ENCODE results near the gene C5AR2.

DNA sequence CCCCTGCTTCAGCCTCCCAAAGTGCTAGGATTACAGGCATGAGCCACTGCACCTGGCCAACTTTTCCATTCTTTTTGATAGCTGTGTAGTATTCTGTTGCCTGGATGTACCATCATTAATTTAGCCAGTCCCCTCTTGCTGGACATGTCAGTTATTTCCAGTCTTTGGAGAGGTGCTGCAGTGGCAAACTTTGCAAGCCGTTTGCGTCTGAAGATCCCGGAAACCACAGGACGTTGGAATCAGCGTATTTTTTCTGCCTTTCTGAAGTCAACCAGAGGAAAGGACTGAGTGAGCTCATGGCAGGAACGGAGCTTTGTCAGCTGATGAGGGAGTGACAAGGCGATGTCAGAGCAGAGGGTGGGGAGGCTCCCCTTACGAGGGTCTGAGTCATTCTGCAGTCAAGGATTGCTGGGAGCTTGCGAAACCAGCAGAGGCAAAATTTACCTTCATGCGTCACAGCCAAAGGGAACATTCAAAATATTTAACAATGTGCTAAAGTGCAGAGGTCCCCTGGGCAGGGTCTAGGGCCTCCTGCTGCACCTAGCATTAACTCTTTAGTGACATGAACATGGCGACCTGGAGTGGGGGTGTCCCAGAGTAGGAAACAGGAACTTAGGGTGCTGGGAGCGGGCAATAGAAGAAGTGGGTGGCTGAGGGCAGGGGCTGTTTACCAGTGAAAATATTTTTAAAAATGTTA is 16.7 kb upstream of the C5AR2 start:
- TF ChIP-seq EZH2phosphoT487 (IDR thresholded peaks at IDR 0.05; ENCODE audit: borderline replicate concordance, low read length), result no peak
- TF ChIP-seq, protein P1, sequence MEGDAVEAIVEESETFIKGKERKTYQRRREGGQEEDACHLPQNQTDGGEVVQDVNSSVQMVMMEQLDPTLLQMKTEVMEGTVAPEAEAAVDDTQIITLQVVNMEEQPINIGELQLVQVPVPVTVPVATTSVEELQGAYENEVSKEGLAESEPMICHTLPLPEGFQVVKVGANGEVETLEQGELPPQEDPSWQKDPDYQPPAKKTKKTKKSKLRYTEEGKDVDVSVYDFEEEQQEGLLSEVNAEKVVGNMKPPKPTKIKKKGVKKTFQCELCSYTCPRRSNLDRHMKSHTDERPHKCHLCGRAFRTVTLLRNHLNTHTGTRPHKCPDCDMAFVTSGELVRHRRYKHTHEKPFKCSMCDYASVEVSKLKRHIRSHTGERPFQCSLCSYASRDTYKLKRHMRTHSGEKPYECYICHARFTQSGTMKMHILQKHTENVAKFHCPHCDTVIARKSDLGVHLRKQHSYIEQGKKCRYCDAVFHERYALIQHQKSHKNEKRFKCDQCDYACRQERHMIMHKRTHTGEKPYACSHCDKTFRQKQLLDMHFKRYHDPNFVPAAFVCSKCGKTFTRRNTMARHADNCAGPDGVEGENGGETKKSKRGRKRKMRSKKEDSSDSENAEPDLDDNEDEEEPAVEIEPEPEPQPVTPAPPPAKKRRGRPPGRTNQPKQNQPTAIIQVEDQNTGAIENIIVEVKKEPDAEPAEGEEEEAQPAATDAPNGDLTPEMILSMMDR (IDR thresholded peaks at IDR 0.05; ENCODE audit: low read depth, low read length, poor library complexity, severe bottlenecking), result no peak

Data from DOHH2 (cell line).